Globus pallidus (tissue), 1 donor: Measurements from ENCODE around the gene ALDH4A1.

Source experiments
- DNase-seq: peaks from one replicate; pipeline ENCODE4 v3.0.0-alpha.2; 2015; ENCODE audit warnings: low spot score

Gene ALDH4A1

GRCh38 chr1:18902523-18903290 is at the start of gene ALDH4A1:
Gene ALDH4A1 (minus strand): TSS chr1:18902555. CDS start chr1:18902523, 32 bp downstream.
- peak; percentile 96 for DNase-seq

- DNase-seq, result no peak
Observed at GRCh38 chr1:18951818-18952391, 49.5 kb upstream of the ALDH4A1 start.

- DNase-seq, result no peak
Observed at GRCh38 chr1:18951416-18951815, 49.1 kb upstream of the ALDH4A1 start.

- DNase-seq, result no peak
Observed at GRCh38 chr1:18950401-18951026, 48.2 kb upstream of the ALDH4A1 start.

- peak; percentile 84 for DNase-seq
Observed at GRCh38 chr1:18949686-18950400, 47.5 kb upstream of the ALDH4A1 start.

GRCh38 chr1:18948913-18949685 is 46.7 kb upstream of the ALDH4A1 start:
- DNase-seq, result no peak

GRCh38 chr1:18948048-18948912 is 45.9 kb upstream of the ALDH4A1 start:
- no peak for DNase-seq

- no peak for DNase-seq
Observed at GRCh38 chr1:18947570-18947969, 45.2 kb upstream of the ALDH4A1 start.

GRCh38 chr1:18946550-18947381 is 44.4 kb upstream of the ALDH4A1 start:
- no peak for DNase-seq

GRCh38 chr1:18945401-18945849 is 43.1 kb upstream of the ALDH4A1 start:
- no peak for DNase-seq

GRCh38 chr1:18944810-18945209 is 42.5 kb upstream of the ALDH4A1 start:
- no peak for DNase-seq

GRCh38 chr1:18943914-18944572 is 41.7 kb upstream of the ALDH4A1 start:
- DNase-seq, result no peak

GRCh38 chr1:18943162-18943561 is 40.8 kb upstream of the ALDH4A1 start:
- DNase-seq, result no peak

GRCh38 chr1:18942340-18942739 is 40.0 kb upstream of the ALDH4A1 start:
- no peak for DNase-seq

- peak; percentile 98 for DNase-seq
Observed at GRCh38 chr1:18941221-18942141, 39.1 kb upstream of the ALDH4A1 start.

GRCh38 chr1:18940303-18941020 is 38.1 kb upstream of the ALDH4A1 start:
- no peak for DNase-seq
